OCI-LY1 (cell line): Measurements from ENCODE around the gene PLEKHA4.

Source experiments
- H2AFZ ChIP-seq: fragments of 200-600 bp; sonication (generic), shearing (Covaris generic); 2 replicates; pipeline ENCODE4 v1.6.0; 2014; ENCODE audit warnings: antibody characterized with exemption, mild to moderate bottlenecking, low read length
- H3F3A ChIP-seq: fragments of 200-600 bp; sonication (generic), shearing (Covaris generic); 2 replicates; pipeline ENCODE4 v1.6.0; 2014; ENCODE audit warnings: mild to moderate bottlenecking, antibody characterized with exemption, low read length, moderate library complexity; ENCODE audit not compliant: insufficient read depth
- H3K27ac ChIP-seq: fragments of 200-600 bp; sonication (generic); 2 replicates; pipeline ENCODE4 v1.5.1; 2014; ENCODE audit warnings: low read length, mixed run types, mild to moderate bottlenecking, low read depth; ENCODE audit not compliant: poor library complexity, severe bottlenecking
- H3K27me3 ChIP-seq: fragments of 200-600 bp; sonication (generic); 2 replicates; pipeline ENCODE4 v1.6.0; 2014; ENCODE audit warnings: antibody characterized with exemption, mild to moderate bottlenecking, low read length, moderate library complexity; ENCODE audit not compliant: insufficient read depth
- H3K36me3 ChIP-seq: fragments of 200-600 bp; sonication (generic); 2 replicates; pipeline ENCODE4 v1.6.1; 2014; ENCODE audit warnings: mild to moderate bottlenecking, antibody characterized with exemption, low read length, moderate library complexity, mixed read lengths; ENCODE audit not compliant: insufficient read depth
- H3K4me1 ChIP-seq: fragments of 200-600 bp; sonication (generic); 2 replicates; pipeline ENCODE4 v1.5.1; 2014; ENCODE audit warnings: mild to moderate bottlenecking, low read length, moderate library complexity; ENCODE audit not compliant: insufficient read depth, severe bottlenecking
- H3K4me2 ChIP-seq: fragments of 200-600 bp; sonication (generic), shearing (Covaris generic); 2 replicates; pipeline ENCODE4 v1.6.1; 2014; ENCODE audit warnings: low read length
- H3K4me3 ChIP-seq: fragments of 200-600 bp; sonication (generic); 2 replicates; pipeline ENCODE4 v1.5.1; 2014; ENCODE audit warnings: low read length, low read depth, mild to moderate bottlenecking, mixed read lengths; ENCODE audit not compliant: poor library complexity, severe bottlenecking
- H3K79me2 ChIP-seq: fragments of 200-600 bp; shearing (Covaris generic); 2 replicates; pipeline ENCODE4 v1.6.1; 2016; ENCODE audit warnings: mixed run types, low read length, mixed read lengths; ENCODE audit not compliant: insufficient read depth
- H3K9ac ChIP-seq: fragments of 200-600 bp; sonication (generic), shearing (Covaris generic); 2 replicates; pipeline ENCODE4 v1.6.1; 2014; ENCODE audit warnings: mild to moderate bottlenecking, low read length, mixed read lengths
- H3K9me2 ChIP-seq: fragments of 200-600 bp; sonication (generic), shearing (Covaris generic); 2 replicates; pipeline ENCODE4 v1.6.1; 2014; ENCODE audit warnings: low read depth, mild to moderate bottlenecking, low read length, mixed read lengths
- H3K9me3 ChIP-seq: fragments of 200-600 bp; shearing (Covaris generic); 2 replicates; pipeline ENCODE4 v1.6.1; 2014; ENCODE audit warnings: low read length, mixed read lengths
- H4K20me1 ChIP-seq: fragments of 200-600 bp; sonication (generic), shearing (Covaris generic); 2 replicates; pipeline ENCODE4 v1.6.0; 2016; ENCODE audit warnings: mild to moderate bottlenecking, low read length; ENCODE audit not compliant: insufficient read depth
- CTCF ChIP-seq: fragments of 200-600 bp; sonication (generic), shearing (Covaris generic); IDR thresholded peaks from 2 replicates; pipeline ENCODE4 v1.5.1; 2017; ENCODE audit warnings: mild to moderate bottlenecking, antibody characterized with exemption, low read length, moderate library complexity, mixed read lengths
- EZH2 ChIP-seq: fragments of 200-600 bp; sonication (generic), shearing (Covaris generic); IDR thresholded peaks from 2 replicates; pipeline ENCODE4 v1.8.0; 2017; ENCODE audit warnings: borderline replicate concordance, mixed run types, mild to moderate bottlenecking, antibody characterized with exemption, low read length, moderate library complexity, mixed read lengths

Gene PLEKHA4

DNA sequence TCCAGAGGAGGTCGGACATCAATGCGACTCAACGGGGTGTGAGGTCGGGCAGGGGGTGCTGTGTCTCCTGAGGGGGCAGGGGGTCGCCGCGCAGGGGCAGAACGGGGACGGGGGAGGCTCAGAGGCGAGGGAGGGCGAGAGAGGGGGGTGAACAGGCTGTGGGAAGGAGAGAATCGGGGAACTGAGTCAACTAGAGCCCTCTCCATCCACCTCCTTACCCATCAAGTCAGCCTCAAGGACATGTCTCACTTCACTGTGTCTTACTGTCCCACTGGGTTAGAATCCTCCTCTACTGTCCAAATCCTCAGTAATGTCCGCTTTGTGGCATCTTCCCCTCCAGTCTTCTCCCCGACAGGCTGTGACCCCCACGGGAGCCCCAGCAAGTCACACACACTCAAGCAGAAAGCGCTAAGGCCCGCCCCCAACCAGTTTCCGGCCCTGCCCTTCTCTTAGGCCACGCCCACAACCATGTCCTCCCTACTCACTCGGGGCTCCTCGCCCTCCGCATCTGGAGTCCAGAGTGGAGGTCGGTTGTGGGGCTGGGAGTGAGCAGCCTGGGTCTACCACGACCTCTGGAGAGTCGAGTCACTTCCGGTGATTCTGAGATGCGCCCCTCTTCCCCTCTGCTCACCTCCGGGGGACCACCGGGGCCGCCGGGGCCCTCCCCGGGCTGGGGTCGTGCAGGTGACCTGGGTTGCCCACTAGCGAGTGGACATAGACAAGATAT lies 9.3 kb downstream of the PLEKHA4 start:
- Histone ChIP-seq H3K9me2 (no peaks in the 10 kb centered on the region), H3F3A (no peaks in the 10 kb centered on the region), H3K27ac (no peak overlapping the region), H3K79me2 (no peaks in the 10 kb centered on the region), H3K4me1 (no peaks in the 10 kb centered on the region), H3K27me3 (0 out of 2 replicates have a peak, but pooled peaks cover 9% of the 10 kb centered on the region), H2AFZ (no peak overlapping the region), H3K36me3 (no peaks in the 10 kb centered on the region), H3K4me3 (peak overlapping the region; percentile 50), H3K4me2 (peak overlapping the region; percentile 60), H4K20me1 (no peaks in the 10 kb centered on the region), H3K9ac (peak overlapping the region; percentile 13; the same call in 1 of the 2 replicates), H3K9me3 (no peaks in the 10 kb centered on the region)
- no peak for TF ChIP-seq EZH2
- TF ChIP-seq CTCF = no peak

DNA sequence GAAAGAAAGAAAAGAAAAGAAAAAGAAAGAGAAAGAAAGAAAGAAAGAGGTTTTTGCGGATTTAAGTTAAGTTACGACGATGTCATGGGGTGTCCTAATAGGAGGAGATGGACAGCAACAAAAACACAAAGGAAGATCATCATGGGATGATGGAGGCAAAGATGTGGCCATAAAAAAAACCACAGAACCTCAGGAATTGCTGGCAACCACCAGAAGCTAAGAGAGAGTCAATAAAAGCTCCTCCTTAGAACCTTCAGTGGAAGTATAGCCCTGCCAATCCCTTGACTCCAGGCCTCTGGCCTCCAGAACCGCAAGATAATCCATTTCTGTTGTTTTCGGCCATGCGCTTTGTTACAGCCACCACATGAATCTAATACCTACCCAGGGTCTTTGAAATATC lies 11.5 kb downstream of the PLEKHA4 start:
- Histone ChIP-seq H3K27ac (no peak overlapping the region), H3K36me3 (no peaks in the 10 kb centered on the region), H3K9me3 (no peaks in the 10 kb centered on the region), H3K79me2 (no peaks in the 10 kb centered on the region), H3K4me3 (no peak overlapping the region), H3F3A (no peaks in the 10 kb centered on the region), H3K9me2 (no peaks in the 10 kb centered on the region), H3K4me1 (no peaks in the 10 kb centered on the region), H4K20me1 (no peaks in the 10 kb centered on the region), H3K9ac (no peak overlapping the region), H3K27me3 (0 out of 2 replicates have a peak, but pooled peaks cover 9% of the 10 kb centered on the region), H3K4me2 (no peak overlapping the region), H2AFZ (no peak overlapping the region)
- TF ChIP-seq EZH2 (no peak), CTCF (no peak)

DNA sequence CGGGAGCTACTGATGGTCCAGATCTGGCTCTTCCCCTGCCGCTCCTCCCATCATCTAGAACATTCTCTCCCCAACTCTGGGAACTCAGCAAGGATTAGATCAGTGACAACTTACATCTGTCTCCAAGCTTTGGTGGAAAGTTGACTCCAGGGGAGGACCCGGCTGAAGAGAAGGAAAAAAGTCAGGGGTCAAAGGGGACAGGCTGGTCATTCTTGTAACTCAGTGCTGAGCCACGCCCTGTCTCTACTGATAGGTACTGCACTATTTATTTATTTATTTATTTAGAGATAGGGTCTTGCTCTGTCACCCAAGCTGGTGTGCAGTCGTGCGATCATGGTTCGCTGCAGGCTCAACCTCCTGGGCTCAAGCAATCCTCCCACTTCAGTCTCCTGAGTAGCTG lies 14.3 kb downstream of the PLEKHA4 start:
- H3K4me2 ChIP-seq = no peak overlapping the region
- H3K9ac ChIP-seq = no peak overlapping the region
- no peaks in the 10 kb centered on the region for H3K9me2 ChIP-seq
- H3K27me3 ChIP-seq = 0 out of 2 replicates have a peak, but pooled peaks cover 5% of the 10 kb centered on the region
- no peaks in the 10 kb centered on the region for H3K36me3 ChIP-seq
- no peaks in the 10 kb centered on the region for H3F3A ChIP-seq
- no peak for TF ChIP-seq CTCF
- no peak for TF ChIP-seq EZH2
- H3K4me1 ChIP-seq = no peaks in the 10 kb centered on the region
- no peak overlapping the region for H2AFZ ChIP-seq
- no peaks in the 10 kb centered on the region for H4K20me1 ChIP-seq
- H3K4me3 ChIP-seq = no peak overlapping the region
- H3K9me3 ChIP-seq = no peaks in the 10 kb centered on the region
- H3K27ac ChIP-seq = no peak overlapping the region
- no peaks in the 10 kb centered on the region for H3K79me2 ChIP-seq
